A549 (cell line): ENCODE results near the gene TRABD2B. TPM values are rescaled to one million over a fixed set of nuclear protein-coding genes. Genes with fewer than 3 reads are reported as not detected.

Experiments
- ATAC-seq, 2 experiments: fragments of 200-7000 bp in 1 of 2; fragments of >200 bp in 1 of 2; cut with Nextera tagmentation in 1 of 2; cut with Tn5 transposase in 1 of 2; 3 replicates each; pipeline versions ENCODE4 v1.8.0 to v1.9.1; 2018 to 2020; ENCODE audit warnings: mild to moderate bottlenecking in 1 of 2, moderate library complexity in 1 of 2
- CTCF ChIA-PET: fragments of 300-600 bp; sonication (Branson Sonifier 250); formaldehyde crosslinking; extraction: SDS; loops from one replicate; lab custom pipeline; 2021; ENCODE audit warnings: antibody characterized with exemption, inconsistent platforms; lab: Yijun Ruan, JAX
- POLR2A ChIA-PET: fragments of 350-600 bp; formaldehyde crosslinking; extraction: SDS; loops from one replicate; lab custom pipeline; 2021; ENCODE audit warnings: antibody characterized with exemption, inconsistent platforms; lab: Yijun Ruan, JAX
- DNase-seq, 2 experiments: peaks; one replicate each; pipeline versions ENCODE4 v3.0.0 to v3.0.0-alpha.2; 2011 to 2016; ENCODE audit warnings: low read depth in 1 of 2, low spot score in 1 of 2
- FAIRE-seq: peaks from 2 replicates; lab custom pipeline; 2011; peaks lifted over from hg19 to GRCh38; lab: Jason Lieb, UNC
- H3K27ac ChIP-seq, 2 experiments: fragments of >200 bp; sonication (Bioruptor Twin); formaldehyde crosslinking; 3 replicates each; pipeline ENCODE4 v1.5.1; 2016 to 2017
- H3K4me1 ChIP-seq: fragments of >200 bp; sonication (Bioruptor Twin); formaldehyde crosslinking; 3 replicates; pipeline ENCODE4 v1.6.1; 2016
- H3K4me2 ChIP-seq: fragments of >200 bp; sonication (Bioruptor Twin); formaldehyde crosslinking; 3 replicates; pipeline ENCODE4 v1.6.1; 2016
- H3K4me3 ChIP-seq: fragments of >200 bp; sonication (Bioruptor Twin); formaldehyde crosslinking; 3 replicates; pipeline ENCODE4 v1.5.1; 2016
- H3K9me3 ChIP-seq: fragments of >200 bp; sonication (Bioruptor Twin); formaldehyde crosslinking; 3 replicates; pipeline ENCODE4 v1.6.1; 2016
- BHLHE40 ChIP-seq: IDR thresholded peaks from 2 replicates; pipeline ENCODE4 v1.6.1; 2012; ENCODE audit warnings: low read depth, low read length, inconsistent platforms
- CBX2 ChIP-seq: fragments of 200-600 bp; sonication (generic); IDR thresholded peaks from 2 replicates; pipeline ENCODE4 v1.6.1; 2016; ENCODE audit warnings: low read depth, mild to moderate bottlenecking, borderline replicate concordance
- CBX8 ChIP-seq: fragments of 200-600 bp; sonication (generic); IDR thresholded peaks from 2 replicates; pipeline ENCODE4 v1.6.1; 2016
- CTCF ChIP-seq: fragments of >200 bp; sonication (Bioruptor Twin); formaldehyde crosslinking; IDR thresholded peaks from 3 replicates; pipeline ENCODE4 v1.5.1; 2016
- E2F6 ChIP-seq: IDR thresholded peaks from 2 replicates; pipeline ENCODE4 v1.6.1; 2012; ENCODE audit warnings: low read depth, borderline replicate concordance
- EHF ChIP-seq: fragments of 250-450 bp; sonication (Bioruptor Pico); IDR thresholded peaks from 2 replicates; pipeline ENCODE4 v1.5.0; 2020; ENCODE audit warnings: mild to moderate bottlenecking
- EHMT2 ChIP-seq: fragments of 200-600 bp; sonication (generic); IDR thresholded peaks from 2 replicates; pipeline ENCODE4 v1.6.1; 2016; ENCODE audit warnings: antibody characterized with exemption, low read depth, mild to moderate bottlenecking, moderate library complexity
- FOSB ChIP-seq: fragments of 250-450 bp; sonication (Bioruptor Pico); IDR thresholded peaks from 2 replicates; pipeline ENCODE4 v1.5.0; 2020; ENCODE audit warnings: mild to moderate bottlenecking, moderate library complexity
- HDAC2 ChIP-seq: fragments of 200-600 bp; sonication (generic); IDR thresholded peaks from 2 replicates; pipeline ENCODE4 v1.6.1; 2016
- HEYL ChIP-seq: fragments of 250-450 bp; sonication (Bioruptor Pico); IDR thresholded peaks from 2 replicates; pipeline ENCODE4 v1.8.0; 2021; ENCODE audit warnings: mild to moderate bottlenecking, moderate library complexity
- KDM1A ChIP-seq: fragments of 200-600 bp; sonication (generic); IDR thresholded peaks from 2 replicates; pipeline ENCODE4 v1.6.1; 2016; ENCODE audit warnings: low read depth, mild to moderate bottlenecking
- MAX ChIP-seq: IDR thresholded peaks from 2 replicates; pipeline ENCODE4 v1.6.1; 2012
- MAZ ChIP-seq: fragments of 150-350 bp; IDR thresholded peaks from 2 replicates; pipeline ENCODE4 v1.6.1; 2014; ENCODE audit warnings: antibody characterized with exemption, low read depth, low read length, borderline replicate concordance
- MYC ChIP-seq: IDR thresholded peaks from 2 replicates; pipeline ENCODE4 v1.6.1; 2012; ENCODE audit warnings: mild to moderate bottlenecking, inconsistent platforms, low read length, improper control_type of control experiment, borderline replicate concordance
- NPAS2 ChIP-seq: fragments of 250-450 bp; sonication (Bioruptor Pico); IDR thresholded peaks from 2 replicates; pipeline ENCODE4 v1.8.0; 2022; ENCODE audit warnings: mild to moderate bottlenecking, moderate library complexity, borderline replicate concordance
- RAD21 ChIP-seq, 2 experiments: fragments of >200 bp in 1 of 2; sonication (Bioruptor Twin) in 1 of 2; formaldehyde crosslinking in 1 of 2; IDR thresholded peaks in 1 of 2; conservative IDR thresholded peaks in 1 of 2; 2 replicates in 1 of 2; 3 replicates in 1 of 2; pipeline ENCODE4 v1.6.1; 2012 to 2018; ENCODE audit warnings: inconsistent platforms in 1 of 2
- REST ChIP-seq: fragments of 200-600 bp; sonication (generic); IDR thresholded peaks from 2 replicates; pipeline ENCODE4 v1.6.1; 2016; ENCODE audit warnings: antibody characterized with exemption, mild to moderate bottlenecking, moderate library complexity
- SMC3 ChIP-seq: fragments of >200 bp; sonication (Bioruptor Twin); formaldehyde crosslinking; IDR thresholded peaks from 3 replicates; pipeline ENCODE4 v1.6.1; 2018; ENCODE audit warnings: inconsistent platforms
- SREBF2 ChIP-seq: fragments of 450-650 bp; IDR thresholded peaks from 2 replicates; pipeline ENCODE4 v1.6.1; 2014; ENCODE audit warnings: mild to moderate bottlenecking, moderate library complexity
- ZC3H11A ChIP-seq: fragments of 450-650 bp; IDR thresholded peaks from 2 replicates; pipeline ENCODE4 v1.6.1; 2014; ENCODE audit warnings: antibody characterized with exemption, mild to moderate bottlenecking
- ZFP36 ChIP-seq: fragments of 450-650 bp; IDR thresholded peaks from 2 replicates; pipeline ENCODE4 v1.6.1; 2014; ENCODE audit warnings: borderline replicate concordance; ENCODE audit not compliant: partially characterized antibody
- ZNF302 ChIP-seq: fragments of 250-450 bp; sonication (Bioruptor Pico); IDR thresholded peaks from 2 replicates; pipeline ENCODE4 v1.9.0; 2021; ENCODE audit warnings: inconsistent platforms, mild to moderate bottlenecking, moderate library complexity
- WGBS: methylation state at CpG from one replicate; pipeline ENCODE4 v1.1.6; 2017; ENCODE audit errors: missing lambda C conversion rate; 5-methylcytosine and 5-hydroxymethylcytosine counted together
- polyA plus RNA-seq, 4 experiments: library from polyadenylated mRNA; depleted of rRNA in 3 of 4; stranded (reverse); fragments of >200 nt; fragmentation: RNase III in 1 of 4; extraction: RNeasy Plus Mini Kit Qiagen cat#74134 plus additional on column Dnase treatment in 1 of 4; gene quantifications; 2 replicates in 3 of 4; 3 replicates in 1 of 4; pipeline ENCODE4 v1.2.3, GENCODE V29; 2011 to 2017
- TF ChIP-seq, protein P1 (sequence below): fragments of 250-450 bp; sonication (Bioruptor Pico); IDR thresholded peaks from 2 replicates; pipeline ENCODE4 v1.5.0; 2020; ENCODE audit warnings: low read depth, mild to moderate bottlenecking, moderate library complexity
- TF ChIP-seq, protein P2 (sequence below): fragments of >200 bp; sonication (Bioruptor Twin); formaldehyde crosslinking; IDR thresholded peaks from 2 replicates; pipeline ENCODE4 v1.6.1; 2016

The TRABD2B gene
- polyA plus RNA-seq, 2 of the 4 experiments (the other 2 are of a cell fraction) = 0.04 to 0.21 TPM

DNA sequence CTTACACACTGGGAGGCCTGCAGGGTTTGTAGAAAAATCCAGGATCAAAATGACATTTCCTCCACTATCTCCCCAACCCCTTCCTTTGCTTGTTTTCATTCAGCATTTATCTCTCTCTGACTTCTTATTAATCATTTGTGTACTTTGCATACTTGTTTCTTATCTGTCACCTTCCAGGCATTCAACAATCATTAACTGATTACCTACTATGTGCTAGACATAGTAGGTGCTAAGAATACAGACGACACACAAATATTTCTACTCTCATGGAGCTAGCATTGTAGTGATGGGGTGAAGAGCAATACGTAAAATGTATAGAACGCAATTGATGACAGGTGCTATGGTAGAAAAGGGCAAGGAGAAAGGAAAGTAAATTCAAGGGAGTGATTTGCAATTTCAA is 20.9 kb downstream of the TRABD2B start:
- ATAC-seq (no peak), DNase-seq (no peak), FAIRE-seq (no peak)
- ChIA-PET POLR2A (no interaction called here), CTCF (no interaction called here)
- no peak overlapping the region for H3K4me3 ChIP-seq
- H3K4me2 ChIP-seq = no peak overlapping the region
- H3K27ac ChIP-seq = no peak overlapping the region
- H3K9me3 ChIP-seq = no peaks in the 10 kb centered on the region
- TF ChIP-seq SMC3 (no peak), ZC3H11A (no peak), CBX2 (no peak), BHLHE40 (no peak), ZFP36 (no peak), RAD21 (conservative IDR thresholded peaks at IDR 0.05 in 1 of 2, IDR thresholded peaks at IDR 0.05 in 1 of 2) (no peak), FOSB (CRISPR knock-in tag) (no peak), KDM1A (no peak), REST (no peak), E2F6 (no peak), CBX8 (no peak)
- TF ChIP-seq, all 56 proteins: peak for 0
- no peaks in the 10 kb centered on the region for H3K4me1 ChIP-seq
- 65% methylated on average over 3 of the region's 3 CpGs for WGBS

DNA sequence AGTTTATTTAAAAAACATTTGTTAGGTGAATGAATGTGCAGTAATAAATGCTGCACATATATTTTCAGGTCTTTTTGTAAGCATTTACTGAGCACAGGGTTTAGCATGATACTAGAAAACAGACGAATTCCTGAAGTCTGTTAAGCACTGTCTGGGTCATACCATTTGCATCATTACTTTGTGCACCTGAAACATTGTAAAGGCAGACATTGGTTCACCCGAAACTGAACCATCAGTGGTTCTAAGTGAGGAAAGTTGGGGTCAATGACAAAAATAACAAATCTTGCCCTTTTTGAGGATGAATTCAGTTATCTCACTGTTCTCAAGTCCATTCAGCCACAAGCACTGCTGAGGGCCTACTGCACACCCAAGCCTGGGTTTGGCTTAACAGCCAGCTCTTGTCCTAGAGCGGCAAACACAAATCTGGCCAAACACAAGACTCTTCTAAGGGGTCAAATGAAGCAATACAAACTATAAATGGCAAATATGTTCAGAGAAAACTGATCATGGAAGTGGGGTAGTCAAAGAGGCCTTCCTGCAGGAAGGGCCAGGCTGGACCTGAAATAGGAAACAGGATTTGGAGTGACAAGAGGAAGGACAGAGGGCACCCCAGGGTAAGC is 21.8 kb downstream of the TRABD2B start:
- Histone ChIP-seq H3K4me3 (no peak overlapping the region), H3K27ac (no peak overlapping the region), H3K4me2 (no peak overlapping the region), H3K4me1 (no peaks in the 10 kb centered on the region), H3K9me3 (no peaks in the 10 kb centered on the region)
- no peak for DNase-seq
- WGBS = 42% methylated on average over 3 of the region's 3 CpGs
- TF ChIP-seq HEYL (CRISPR knock-in tag) (no peak), E2F6 (no peak), ZNF302 (CRISPR knock-in tag) (no peak), HDAC2 (no peak), CTCF (no peak), SMC3 (no peak), EHMT2 (no peak), KDM1A (no peak), SREBF2 (no peak), MAX (no peak), EHF (CRISPR knock-in tag) (no peak), NPAS2 (CRISPR knock-in tag) (no peak), MYC (no peak), MAZ (no peak)
- TF ChIP-seq, protein P1, sequence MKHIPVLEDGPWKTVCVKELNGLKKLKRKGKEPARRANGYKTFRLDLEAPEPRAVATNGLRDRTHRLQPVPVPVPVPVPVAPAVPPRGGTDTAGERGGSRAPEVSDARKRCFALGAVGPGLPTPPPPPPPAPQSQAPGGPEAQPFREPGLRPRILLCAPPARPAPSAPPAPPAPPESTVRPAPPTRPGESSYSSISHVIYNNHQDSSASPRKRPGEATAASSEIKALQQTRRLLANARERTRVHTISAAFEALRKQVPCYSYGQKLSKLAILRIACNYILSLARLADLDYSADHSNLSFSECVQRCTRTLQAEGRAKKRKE (CRISPR knock-in tag) = no peak
- TF ChIP-seq, protein P2, sequence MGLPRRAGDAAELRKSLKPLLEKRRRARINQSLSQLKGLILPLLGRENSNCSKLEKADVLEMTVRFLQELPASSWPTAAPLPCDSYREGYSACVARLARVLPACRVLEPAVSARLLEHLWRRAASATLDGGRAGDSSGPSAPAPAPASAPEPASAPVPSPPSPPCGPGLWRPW = no peak
- no peak for FAIRE-seq
- ATAC-seq = no peak
- POLR2A ChIA-PET = no interaction called here
- CTCF ChIA-PET = interaction anchor here (1.0 kb wide), 1 partner anchor 20 kb away, joined by 3 read pairs; no protein-coding TSS in a partner anchor
